Hematopoietic multipotent progenitor cell treated with erythropoietin and hydrocortisone succinate and interleukin-3 and kit ligand, for 17 days (in vitro differentiated cells): ENCODE measurements around the gene LARGE2.
A peak's percentile ranks its signal among the peaks of the same experiment; 100 is the strongest.

Experiments used
- DNase-seq: peaks from one replicate; pipeline ENCODE4 v3.0.0-alpha.2; 2015; ENCODE audit warnings: low spot score

LARGE2 gene

GRCh38 chr11:45917286-45917622 is 5.2 kb upstream of the LARGE2 start:
- no peak for DNase-seq

GRCh38 chr11:45917623-45918330 is 4.7 kb upstream of the LARGE2 start, which contains the start of gene PEX16:
PEX16 (minus strand) TSS chr11:45917877; CDS start chr11:45917811, 66 bp downstream.
- peak; percentile 96 for DNase-seq

- DNase-seq = peak; percentile 64
Measured at GRCh38 chr11:45918331-45918941, 4.0 kb upstream of the LARGE2 start.

GRCh38 chr11:45918962-45919675 is 3.3 kb upstream of the LARGE2 start:
- DNase-seq = no peak

- DNase-seq = no peak
Measured at GRCh38 chr11:45919806-45920530, 2.5 kb upstream of the LARGE2 start.

GRCh38 chr11:45920531-45921477 is 1.7 kb upstream of the LARGE2 start:
- no peak for DNase-seq

- no peak for DNase-seq
Measured at GRCh38 chr11:45921561-45922424, 663 bp upstream of the LARGE2 start.

- no peak for DNase-seq
Measured at GRCh38 chr11:45924036-45924915, 1.8 kb downstream of the LARGE2 start.

GRCh38 chr11:45924927-45925326 is 2.5 kb downstream of the LARGE2 start:
- DNase-seq = no peak

GRCh38 chr11:45925550-45925949 is 3.1 kb downstream of the LARGE2 start:
- no peak for DNase-seq

- DNase-seq = no peak
Measured at GRCh38 chr11:45926001-45926401, 3.5 kb downstream of the LARGE2 start.

- no peak for DNase-seq
Measured at GRCh38 chr11:45926536-45927331, 4.3 kb downstream of the LARGE2 start.

- DNase-seq = no peak
Measured at GRCh38 chr11:45927332-45927683, 4.9 kb downstream of the LARGE2 start.

GRCh38 chr11:45927684-45928413 is 5.4 kb downstream of the LARGE2 start:
- no peak for DNase-seq

- DNase-seq = no peak
Measured at GRCh38 chr11:45928535-45929215, 6.2 kb downstream of the LARGE2 start.

- no peak for DNase-seq
Measured at GRCh38 chr11:45929486-45930030, 7.1 kb downstream of the LARGE2 start.
